DND-41 (cell line): ENCODE data around the gene TGFBR2.

Experiments used
- ATAC-seq: fragments of 200-7000 bp; cut with Tn5 transposase; 3 replicates; pipeline ENCODE4 v1.9.1; 2021; ENCODE audit warnings: low read depth; ENCODE audit not compliant: insufficient read depth
- DNase-seq: peaks from one replicate; pipeline ENCODE4 v3.0.0-alpha.2; 2020
- H2AFZ ChIP-seq: 2 replicates; pipeline ENCODE4 v1.6.0; 2012; ENCODE audit warnings: low read depth, low read length
- H3K27ac ChIP-seq: 2 replicates; pipeline ENCODE4 v1.5.1; 2012; ENCODE audit warnings: low read length, inconsistent platforms
- H3K27me3 ChIP-seq: fragments of 200-600 bp; sonication (generic); 2 replicates; pipeline ENCODE4 v1.6.0; 2012; ENCODE audit warnings: low read length, mild to moderate bottlenecking, inconsistent platforms; ENCODE audit not compliant: insufficient read depth, poor library complexity
- H3K36me3 ChIP-seq: 2 replicates; pipeline ENCODE4 v1.5.1; 2012; ENCODE audit warnings: low read length, inconsistent platforms; ENCODE audit not compliant: insufficient read depth
- H3K4me1 ChIP-seq: 2 replicates; pipeline ENCODE4 v1.5.1; 2012; ENCODE audit warnings: mild to moderate bottlenecking, low read length; ENCODE audit not compliant: insufficient read depth
- H3K4me2 ChIP-seq: 2 replicates; pipeline ENCODE4 v1.6.0; 2012; ENCODE audit warnings: mild to moderate bottlenecking, moderate library complexity, low read length, inconsistent platforms; ENCODE audit not compliant: insufficient read depth
- H3K4me3 ChIP-seq, 2 experiments: fragments of 200-600 bp in 1 of 2; shearing (Covaris generic) in 1 of 2; 2 replicates each; pipeline ENCODE4 v1.5.1; 2012 to 2016; ENCODE audit warnings: inconsistent platforms in 2 of 2, low read length in 2 of 2, mild to moderate bottlenecking in 2 of 2, low read depth in 1 of 2, moderate library complexity in 1 of 2
- H3K79me2 ChIP-seq: 2 replicates; pipeline ENCODE4 v1.6.0; 2012; ENCODE audit warnings: low read length, inconsistent platforms; ENCODE audit not compliant: insufficient read depth
- H3K9ac ChIP-seq: 2 replicates; pipeline ENCODE4 v1.6.0; 2012; ENCODE audit warnings: low read depth, mild to moderate bottlenecking, inconsistent platforms, low read length, moderate library complexity
- H3K9me3 ChIP-seq: 2 replicates; pipeline ENCODE4 v1.5.1; 2012; ENCODE audit warnings: low read length, moderate library complexity, mild to moderate bottlenecking, inconsistent platforms; ENCODE audit not compliant: insufficient read depth, severe bottlenecking
- H4K20me1 ChIP-seq: 2 replicates; pipeline ENCODE4 v1.6.0; 2012; ENCODE audit warnings: low read length; ENCODE audit not compliant: insufficient read depth
- CTCF ChIP-seq: IDR thresholded peaks from 2 replicates; pipeline ENCODE4 v1.5.1; 2012; ENCODE audit warnings: borderline replicate concordance, low read length, moderate library complexity, mild to moderate bottlenecking; ENCODE audit not compliant: poor library complexity, severe bottlenecking; ENCODE audit errors: extremely low read depth
- EZH2 ChIP-seq: IDR thresholded peaks from 3 replicates; pipeline ENCODE4 v1.6.1; 2012; ENCODE audit warnings: borderline replicate concordance, low read depth, mild to moderate bottlenecking, moderate library complexity, low read length, inconsistent platforms; ENCODE audit not compliant: severe bottlenecking

The TGFBR2 gene

GRCh38 chr3:30585654-30586053 is 20.7 kb upstream of the TGFBR2 start:
- H3K79me2 ChIP-seq: no peaks in the 10 kb centered on the region
- no peaks in the 10 kb centered on the region for H4K20me1 ChIP-seq
- no peaks in the 10 kb centered on the region for H3K36me3 ChIP-seq
- no peak overlapping the region for H3K4me3 ChIP-seq
- H3K4me2 ChIP-seq: no peak overlapping the region
- no peak for ATAC-seq
- H3K4me1 ChIP-seq: no peaks in the 10 kb centered on the region
- DNase-seq: no peak
- no peak overlapping the region for H2AFZ ChIP-seq
- no peaks in the 10 kb centered on the region for H3K9me3 ChIP-seq
- no peak overlapping the region for H3K27ac ChIP-seq
- TF ChIP-seq EZH2 (no peak), CTCF (no peak)
- no peaks in the 10 kb centered on the region for H3K27me3 ChIP-seq
- H3K9ac ChIP-seq: no peak overlapping the region

DNA sequence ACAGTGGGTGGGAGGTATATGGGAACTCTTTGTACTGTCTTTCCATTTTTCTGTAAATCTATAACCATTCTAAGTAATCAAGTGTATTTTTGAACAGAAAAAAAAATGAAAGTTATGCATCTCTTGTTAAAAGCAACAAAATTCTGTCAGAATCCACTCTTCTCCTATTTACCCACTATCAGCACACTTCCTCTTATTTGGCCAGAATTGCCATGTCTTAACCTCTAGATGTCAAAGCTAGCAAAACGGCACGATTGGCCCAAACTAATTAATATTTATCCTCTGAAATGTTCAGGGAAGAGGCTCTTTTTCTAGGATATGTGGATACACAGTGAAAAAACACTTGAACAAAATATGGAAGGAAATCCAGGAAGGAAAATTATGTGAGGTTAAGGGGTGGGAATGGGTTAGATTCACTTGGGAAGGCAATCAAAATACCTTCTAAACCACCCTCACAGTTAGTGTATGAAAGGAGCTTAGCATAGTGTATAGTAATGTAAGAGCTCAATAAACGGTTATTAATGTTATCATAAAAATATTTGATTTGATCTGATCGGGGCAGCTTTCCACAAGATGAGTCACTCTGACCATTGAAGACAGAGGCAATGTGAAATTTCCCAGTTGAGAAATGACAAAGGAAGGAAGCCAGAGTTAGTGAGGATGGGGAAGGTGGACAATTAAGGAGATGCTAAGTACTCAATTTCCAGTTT is 20.1 kb upstream of the TGFBR2 start:
- H3K27me3 ChIP-seq: no peaks in the 10 kb centered on the region
- no peaks in the 10 kb centered on the region for H3K4me1 ChIP-seq
- no peak overlapping the region for H3K4me2 ChIP-seq
- H3K27ac ChIP-seq: no peak overlapping the region
- H4K20me1 ChIP-seq: no peaks in the 10 kb centered on the region
- no peak overlapping the region for H3K9ac ChIP-seq
- ATAC-seq: no peak
- H2AFZ ChIP-seq: no peak overlapping the region
- no peak overlapping the region for H3K4me3 ChIP-seq
- TF ChIP-seq CTCF (no peak), EZH2 (no peak)
- DNase-seq: no peak
- H3K9me3 ChIP-seq: no peaks in the 10 kb centered on the region
- no peaks in the 10 kb centered on the region for H3K36me3 ChIP-seq
- no peaks in the 10 kb centered on the region for H3K79me2 ChIP-seq

DNA sequence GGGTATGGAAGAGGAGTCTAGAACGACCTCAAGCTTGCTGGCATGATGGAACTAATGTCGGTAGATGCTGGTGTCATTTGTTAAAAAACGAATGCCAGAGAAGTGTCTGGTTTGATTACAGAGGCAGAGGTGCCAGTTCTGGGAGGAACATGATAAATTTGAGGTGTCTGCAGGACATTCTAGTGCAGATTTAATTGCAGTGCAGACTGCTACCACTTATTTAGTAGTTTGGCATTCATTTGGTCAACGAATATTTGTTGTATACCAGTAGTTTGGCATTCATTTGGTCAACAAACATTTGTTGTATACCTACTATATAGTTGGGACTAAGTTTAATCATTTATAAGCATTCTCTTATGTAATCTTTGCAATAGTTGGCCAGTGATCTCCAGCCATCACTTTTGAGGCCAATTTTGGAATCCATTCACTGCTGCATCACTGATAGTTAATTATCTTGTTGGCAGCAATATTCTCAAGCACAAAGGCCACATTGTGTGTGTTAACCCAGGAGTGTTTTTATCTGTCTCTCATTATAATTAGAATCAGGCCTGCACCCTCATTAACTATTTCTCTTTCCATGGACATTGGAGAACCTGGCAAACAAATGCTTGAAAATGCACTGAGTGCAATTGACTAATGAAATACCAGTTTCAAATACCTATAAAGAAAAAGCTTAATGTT is 19.5 kb upstream of the TGFBR2 start:
- no peak overlapping the region for H2AFZ ChIP-seq
- H3K4me3 ChIP-seq: no peak overlapping the region
- DNase-seq (no peak), ATAC-seq (no peak)
- H3K27me3 ChIP-seq: no peaks in the 10 kb centered on the region
- no peaks in the 10 kb centered on the region for H4K20me1 ChIP-seq
- H3K4me2 ChIP-seq: no peak overlapping the region
- H3K4me1 ChIP-seq: no peaks in the 10 kb centered on the region
- H3K9me3 ChIP-seq: no peaks in the 10 kb centered on the region
- TF ChIP-seq CTCF: no peak
- no peak overlapping the region for H3K9ac ChIP-seq
- H3K79me2 ChIP-seq: no peaks in the 10 kb centered on the region
- H3K36me3 ChIP-seq: no peaks in the 10 kb centered on the region
- H3K27ac ChIP-seq: no peak overlapping the region
